ENCODE measurements around the gene GABRP.
"Not testable (repeated sequence)": the region's sequence is repeated elsewhere in the genome, so short reads cannot be mapped to it uniquely, and the experiment has no call there.

Gene GABRP

DNA sequence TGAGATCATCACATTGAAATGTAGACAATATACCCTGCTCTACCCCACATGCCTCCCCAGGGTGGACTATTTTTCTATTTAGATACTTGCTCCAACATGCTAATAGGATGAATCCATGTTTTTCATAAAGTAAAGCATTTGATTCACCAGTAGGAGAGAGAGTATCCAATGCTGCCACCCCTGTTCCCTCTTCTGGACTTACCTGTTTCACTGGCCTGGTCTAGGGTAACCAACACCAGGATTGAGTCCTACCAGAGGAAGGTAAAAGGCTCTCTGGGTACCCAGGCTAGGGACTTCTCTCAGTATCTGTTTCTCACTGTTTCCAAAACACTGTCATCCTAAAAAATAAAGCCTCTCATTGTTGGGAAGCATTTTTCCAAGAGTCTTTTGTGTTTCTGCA is 30.2 kb upstream of the GABRP start:
- no peak overlapping the region for H3K27ac ChIP-seq (replicated peaks)
- DNase-seq (ENCODE audit: low read depth in 1 of 2, low spot score in 1 of 2): no peak
- no peak overlapping the region for H3K4me3 ChIP-seq (replicated peaks; ENCODE audit: insufficient read depth, low read length)
- TF ChIP-seq, protein P1, sequence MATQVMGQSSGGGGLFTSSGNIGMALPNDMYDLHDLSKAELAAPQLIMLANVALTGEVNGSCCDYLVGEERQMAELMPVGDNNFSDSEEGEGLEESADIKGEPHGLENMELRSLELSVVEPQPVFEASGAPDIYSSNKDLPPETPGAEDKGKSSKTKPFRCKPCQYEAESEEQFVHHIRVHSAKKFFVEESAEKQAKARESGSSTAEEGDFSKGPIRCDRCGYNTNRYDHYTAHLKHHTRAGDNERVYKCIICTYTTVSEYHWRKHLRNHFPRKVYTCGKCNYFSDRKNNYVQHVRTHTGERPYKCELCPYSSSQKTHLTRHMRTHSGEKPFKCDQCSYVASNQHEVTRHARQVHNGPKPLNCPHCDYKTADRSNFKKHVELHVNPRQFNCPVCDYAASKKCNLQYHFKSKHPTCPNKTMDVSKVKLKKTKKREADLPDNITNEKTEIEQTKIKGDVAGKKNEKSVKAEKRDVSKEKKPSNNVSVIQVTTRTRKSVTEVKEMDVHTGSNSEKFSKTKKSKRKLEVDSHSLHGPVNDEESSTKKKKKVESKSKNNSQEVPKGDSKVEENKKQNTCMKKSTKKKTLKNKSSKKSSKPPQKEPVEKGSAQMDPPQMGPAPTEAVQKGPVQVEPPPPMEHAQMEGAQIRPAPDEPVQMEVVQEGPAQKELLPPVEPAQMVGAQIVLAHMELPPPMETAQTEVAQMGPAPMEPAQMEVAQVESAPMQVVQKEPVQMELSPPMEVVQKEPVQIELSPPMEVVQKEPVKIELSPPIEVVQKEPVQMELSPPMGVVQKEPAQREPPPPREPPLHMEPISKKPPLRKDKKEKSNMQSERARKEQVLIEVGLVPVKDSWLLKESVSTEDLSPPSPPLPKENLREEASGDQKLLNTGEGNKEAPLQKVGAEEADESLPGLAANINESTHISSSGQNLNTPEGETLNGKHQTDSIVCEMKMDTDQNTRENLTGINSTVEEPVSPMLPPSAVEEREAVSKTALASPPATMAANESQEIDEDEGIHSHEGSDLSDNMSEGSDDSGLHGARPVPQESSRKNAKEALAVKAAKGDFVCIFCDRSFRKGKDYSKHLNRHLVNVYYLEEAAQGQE (IDR thresholded peaks at IDR 0.05; ENCODE audit: insufficient replicate concordance, low read depth): no peak
- TF ChIP-seq GABPA (IDR thresholded peaks at IDR 0.05; ENCODE audit: low read depth): no peak
- TF ChIP-seq, protein P2, sequence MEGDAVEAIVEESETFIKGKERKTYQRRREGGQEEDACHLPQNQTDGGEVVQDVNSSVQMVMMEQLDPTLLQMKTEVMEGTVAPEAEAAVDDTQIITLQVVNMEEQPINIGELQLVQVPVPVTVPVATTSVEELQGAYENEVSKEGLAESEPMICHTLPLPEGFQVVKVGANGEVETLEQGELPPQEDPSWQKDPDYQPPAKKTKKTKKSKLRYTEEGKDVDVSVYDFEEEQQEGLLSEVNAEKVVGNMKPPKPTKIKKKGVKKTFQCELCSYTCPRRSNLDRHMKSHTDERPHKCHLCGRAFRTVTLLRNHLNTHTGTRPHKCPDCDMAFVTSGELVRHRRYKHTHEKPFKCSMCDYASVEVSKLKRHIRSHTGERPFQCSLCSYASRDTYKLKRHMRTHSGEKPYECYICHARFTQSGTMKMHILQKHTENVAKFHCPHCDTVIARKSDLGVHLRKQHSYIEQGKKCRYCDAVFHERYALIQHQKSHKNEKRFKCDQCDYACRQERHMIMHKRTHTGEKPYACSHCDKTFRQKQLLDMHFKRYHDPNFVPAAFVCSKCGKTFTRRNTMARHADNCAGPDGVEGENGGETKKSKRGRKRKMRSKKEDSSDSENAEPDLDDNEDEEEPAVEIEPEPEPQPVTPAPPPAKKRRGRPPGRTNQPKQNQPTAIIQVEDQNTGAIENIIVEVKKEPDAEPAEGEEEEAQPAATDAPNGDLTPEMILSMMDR (IDR thresholded peaks at IDR 0.05; ENCODE audit: insufficient read depth, low read length): no peak
- TF ChIP-seq SPI1 (IDR thresholded peaks at IDR 0.05; ENCODE audit: borderline replicate concordance, low read depth): no peak
- no peak for TF ChIP-seq POLR2AphosphoS5 (IDR thresholded peaks at IDR 0.05; ENCODE audit: low read depth)
- H3K27me3 ChIP-seq (ENCODE audit: insufficient read depth, poor library complexity, severe bottlenecking): peaks cover 2% of the 10 kb centered on the region

DNA sequence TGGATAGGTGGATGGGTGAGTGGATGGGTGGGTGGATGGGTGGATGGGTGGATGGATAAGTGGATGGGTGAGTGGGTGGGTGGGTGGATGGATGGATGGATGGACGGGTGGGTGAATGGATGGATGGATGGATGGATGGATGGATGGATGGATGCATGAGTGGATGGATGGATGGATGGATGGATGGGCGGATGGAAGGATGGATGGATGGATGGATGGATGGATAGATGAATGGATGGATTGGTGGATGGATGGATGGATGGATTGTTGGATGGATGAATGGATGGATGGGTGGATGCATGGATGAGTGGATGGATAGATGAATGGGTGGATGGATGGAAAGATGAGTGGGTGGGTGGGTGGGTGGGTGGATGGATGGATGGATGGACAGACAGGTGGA is 29.0 kb upstream of the GABRP start:
- not testable (repeated sequence) for H3K4me3 ChIP-seq (replicated peaks; ENCODE audit: insufficient read depth, low read length); H3K27me3 ChIP-seq (ENCODE audit: insufficient read depth, poor library complexity, severe bottlenecking); H3K27ac ChIP-seq (replicated peaks); DNase-seq (ENCODE audit: low read depth in 1 of 2, low spot score in 1 of 2)

DNA sequence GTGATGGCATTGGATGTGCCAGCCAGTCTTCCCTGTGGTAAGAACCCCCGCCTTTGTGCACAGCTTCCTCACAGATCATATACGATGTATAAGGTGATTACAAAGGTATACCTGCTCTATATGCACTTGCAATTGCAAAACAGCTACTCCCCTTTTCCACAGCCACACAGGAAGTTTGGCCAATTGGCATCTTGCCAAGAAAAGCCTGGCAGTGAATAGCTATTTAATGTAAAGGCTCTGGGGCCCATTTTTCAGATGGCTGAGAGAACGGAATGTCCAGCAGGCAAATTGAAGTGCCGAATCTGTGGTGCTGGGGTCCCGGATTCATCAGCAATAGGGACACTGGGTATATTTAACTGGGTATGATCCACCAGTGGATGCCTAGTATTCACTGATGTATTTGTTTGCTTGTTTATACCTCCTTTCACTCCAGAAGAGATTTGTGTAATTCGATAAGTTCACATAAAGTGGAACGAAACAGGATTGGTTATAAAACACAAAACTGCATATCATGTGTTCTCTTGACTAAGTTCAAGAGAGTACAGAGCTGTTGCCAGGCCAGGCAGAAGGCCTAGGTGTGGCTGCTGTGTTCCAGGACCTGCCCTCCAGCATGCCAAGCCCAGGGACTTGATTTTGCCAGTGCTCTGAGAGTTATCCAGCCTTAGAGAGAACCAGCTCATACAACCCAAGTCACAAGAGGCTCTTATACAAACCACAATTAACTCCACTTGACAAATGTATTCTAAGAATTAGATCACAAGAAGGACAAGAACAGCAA is 27.7 kb upstream of the GABRP start:
- no peak for TF ChIP-seq POLR2AphosphoS5 (IDR thresholded peaks at IDR 0.05; ENCODE audit: low read depth)
- no peak for TF ChIP-seq SPI1 (IDR thresholded peaks at IDR 0.05; ENCODE audit: borderline replicate concordance, low read depth)
- TF ChIP-seq, protein P2 (IDR thresholded peaks at IDR 0.05; ENCODE audit: insufficient read depth, low read length): no peak
- no peak for TF ChIP-seq GABPA (IDR thresholded peaks at IDR 0.05; ENCODE audit: low read depth)
- DNase-seq (ENCODE audit: low read depth in 1 of 2, low spot score in 1 of 2): no peak
- no peak overlapping the region for H3K27ac ChIP-seq (replicated peaks)
- H3K4me3 ChIP-seq (replicated peaks; ENCODE audit: insufficient read depth, low read length): no peak overlapping the region
- no peaks in the 10 kb centered on the region for H3K27me3 ChIP-seq (ENCODE audit: insufficient read depth, poor library complexity, severe bottlenecking)

DNA sequence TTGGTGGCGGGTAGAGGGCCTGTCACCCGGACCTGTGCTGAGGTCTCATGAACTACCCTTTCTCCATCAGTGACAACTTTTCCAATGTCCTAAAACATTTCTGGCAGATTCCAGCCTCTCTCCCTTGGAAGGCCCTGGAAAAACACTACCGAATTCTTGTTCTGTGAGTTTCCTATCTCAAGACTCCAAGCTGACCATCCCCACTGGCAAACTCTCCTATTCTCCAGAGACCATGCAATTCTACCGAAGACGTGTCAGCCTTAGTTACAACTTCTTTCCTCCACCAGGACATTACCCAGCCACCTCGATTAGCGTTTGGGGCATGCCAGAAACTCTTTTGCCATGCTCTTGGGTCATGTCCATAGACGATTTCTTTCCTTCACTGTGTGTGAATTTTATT is 26.8 kb upstream of the GABRP start:
- no peak overlapping the region for H3K4me3 ChIP-seq (replicated peaks; ENCODE audit: insufficient read depth, low read length)
- H3K27me3 ChIP-seq (ENCODE audit: insufficient read depth, poor library complexity, severe bottlenecking): no peaks in the 10 kb centered on the region
- no peak overlapping the region for H3K27ac ChIP-seq (replicated peaks)
- TF ChIP-seq, protein P2 (IDR thresholded peaks at IDR 0.05; ENCODE audit: insufficient read depth, low read length): no peak
- TF ChIP-seq GABPA (IDR thresholded peaks at IDR 0.05; ENCODE audit: low read depth) (no peak), POLR2AphosphoS5 (IDR thresholded peaks at IDR 0.05; ENCODE audit: low read depth) (no peak), SPI1 (IDR thresholded peaks at IDR 0.05; ENCODE audit: borderline replicate concordance, low read depth) (no peak)
- TF ChIP-seq, protein P1 (IDR thresholded peaks at IDR 0.05; ENCODE audit: insufficient replicate concordance, low read depth): no peak
- no peak for DNase-seq (ENCODE audit: low read depth in 1 of 2, low spot score in 1 of 2)
